ENCODE results near the gene DEXI.
"Not testable (repeated sequence)": the region's sequence is repeated elsewhere in the genome, so short reads cannot be mapped to it uniquely, and the experiment has no call there.

Gene DEXI

GRCh38 chr16:10967986-10968385, 25.7 kb upstream of the DEXI start:
- no peak for FAIRE-seq

- FAIRE-seq, result not testable (repeated sequence)
These were observed 24.3 kb upstream of the DEXI start for GRCh38 chr16:10966559-10966958.

- FAIRE-seq, result no peak
These were observed 23.9 kb upstream of the DEXI start for GRCh38 chr16:10966129-10966528.

- no peak for FAIRE-seq
These were observed 23.3 kb upstream of the DEXI start for GRCh38 chr16:10965440-10966061.

- FAIRE-seq, result no peak
These were observed 22.6 kb upstream of the DEXI start for GRCh38 chr16:10964891-10965326.

GRCh38 chr16:10964039-10964890, 22.0 kb upstream of the DEXI start:
- no peak for FAIRE-seq

GRCh38 chr16:10961231-10961630, 19.0 kb upstream of the DEXI start:
- FAIRE-seq, result no peak

GRCh38 chr16:10959161-10959560, 16.9 kb upstream of the DEXI start:
- no peak for FAIRE-seq

GRCh38 chr16:10957771-10958482, 15.7 kb upstream of the DEXI start:
- no peak for FAIRE-seq

GRCh38 chr16:10954903-10955302, 12.6 kb upstream of the DEXI start:
- no peak for FAIRE-seq

GRCh38 chr16:10951026-10951425, 8.8 kb upstream of the DEXI start:
- FAIRE-seq, result no peak

- no peak for FAIRE-seq
These were observed 8.1 kb upstream of the DEXI start for GRCh38 chr16:10950393-10950792.

GRCh38 chr16:10949424-10949970, 7.2 kb upstream of the DEXI start:
- no peak for FAIRE-seq

GRCh38 chr16:10947211-10947787, 5.0 kb upstream of the DEXI start:
- FAIRE-seq, result no peak

- FAIRE-seq, result no peak
These were observed 4.0 kb upstream of the DEXI start for GRCh38 chr16:10946308-10946707.

- FAIRE-seq, result no peak
These were observed 3.0 kb upstream of the DEXI start for GRCh38 chr16:10945065-10945787.

GRCh38 chr16:10944249-10945064, 2.2 kb upstream of the DEXI start, which contains the start of gene CLEC16A:
TSS of gene CLEC16A (plus strand) at chr16:10944564. CDS start at chr16:10944718, 154 bp downstream.
- FAIRE-seq, result peak; percentile 80

GRCh38 chr16:10943064-10943353, 741 bp upstream of the DEXI start:
- FAIRE-seq, result no peak

- not testable (repeated sequence) for FAIRE-seq
These were observed 325 bp downstream of the DEXI start for GRCh38 chr16:10941935-10942351.

GRCh38 chr16:10941127-10941933, 938 bp downstream of the DEXI start:
- no peak for FAIRE-seq
